WTC11 (cell line): ENCODE data around the gene SWAP70. TPM values are rescaled to one million over a fixed set of nuclear protein-coding genes. Genes with fewer than 3 reads are reported as not detected.

Experiments
- ATAC-seq: fragments of 200-7000 bp; cut with Tn5 transposase; 2 replicates; pipeline ENCODE4 v1.10.0; 2021; ENCODE audit warnings: mild to moderate bottlenecking, moderate library complexity
- CTCF ChIA-PET: fragments of 300-600 bp; sonication (Branson Sonifier 250); formaldehyde crosslinking; loops from one replicate; lab custom pipeline; 2021; ENCODE audit warnings: antibody characterized with exemption; lab: Charles Lee
- POLR2A ChIA-PET: fragments of 350-600 bp; sonication (Branson Sonifier 250); formaldehyde crosslinking; loops from one replicate; lab custom pipeline; 2021; ENCODE audit warnings: antibody characterized with exemption; lab: Charles Lee
- DNase-seq: peaks from one replicate; pipeline ENCODE4 v3.0.0; 2021; ENCODE audit warnings: low spot score
- H3K27ac Mint-ChIP-seq: 2 replicates; pipeline ENCODE4 v1.8.0; 2021; ENCODE audit warnings: mixed read lengths
- H3K27me3 Mint-ChIP-seq: 2 replicates; pipeline ENCODE4 v1.8.0; 2021; ENCODE audit warnings: low read depth, mild to moderate bottlenecking, moderate library complexity, mixed read lengths
- H3K36me3 Mint-ChIP-seq: 2 replicates; pipeline ENCODE4 v1.8.0; 2021; ENCODE audit warnings: mixed read lengths
- H3K4me1 Mint-ChIP-seq: 2 replicates; pipeline ENCODE4 v1.8.0; 2022; ENCODE audit warnings: mixed read lengths
- H3K4me3 Mint-ChIP-seq: 2 replicates; pipeline ENCODE4 v1.8.0; 2021; ENCODE audit warnings: mild to moderate bottlenecking, moderate library complexity, mixed read lengths
- H3K9me3 Mint-ChIP-seq: 2 replicates; pipeline ENCODE4 v1.8.0; 2021; ENCODE audit warnings: mixed read lengths
- ATF1 ChIP-seq: sonication (generic); formaldehyde crosslinking; IDR thresholded peaks from 2 replicates; pipeline ENCODE4 v1.8.1; 2023; ENCODE audit warnings: mild to moderate bottlenecking, moderate library complexity, missing genetic modification reagents
- ATF3 ChIP-seq: sonication (generic); formaldehyde crosslinking; conservative IDR thresholded peaks from 2 replicates; pipeline ENCODE4 v1.8.1; 2022; ENCODE audit warnings: mild to moderate bottlenecking, missing genetic modification reagents
- E2F4 ChIP-seq: sonication (generic); formaldehyde crosslinking; IDR thresholded peaks from 2 replicates; pipeline ENCODE4 v1.8.1; 2022; ENCODE audit warnings: low read depth, mild to moderate bottlenecking, moderate library complexity, missing genetic modification reagents, borderline replicate concordance
- EMX1 ChIP-seq: fragments of 250-450 bp; sonication (Bioruptor Pico); IDR thresholded peaks from 2 replicates; pipeline ENCODE4 v1.8.0; 2021; ENCODE audit warnings: mild to moderate bottlenecking
- ERG ChIP-seq: fragments of 250-450 bp; sonication (Bioruptor Pico); IDR thresholded peaks from 2 replicates; pipeline ENCODE4 v1.8.0; 2021; ENCODE audit warnings: mild to moderate bottlenecking
- FOXK1 ChIP-seq: sonication (generic); formaldehyde crosslinking; IDR thresholded peaks from 2 replicates; pipeline ENCODE4 v1.8.0; 2022; ENCODE audit warnings: mild to moderate bottlenecking, moderate library complexity, missing genetic modification reagents
- GABPB1 ChIP-seq: sonication (generic); formaldehyde crosslinking; IDR thresholded peaks from 2 replicates; pipeline ENCODE4 v1.8.1; 2023; ENCODE audit warnings: mild to moderate bottlenecking, missing genetic modification reagents
- HMGA2 ChIP-seq: fragments of 250-450 bp; sonication (Bioruptor Pico); IDR thresholded peaks from 2 replicates; pipeline ENCODE4 v1.4.0; 2021; ENCODE audit warnings: mild to moderate bottlenecking, moderate library complexity
- KAT7 ChIP-seq: sonication (generic); formaldehyde crosslinking; IDR thresholded peaks from 2 replicates; pipeline ENCODE4 v1.8.1; 2023; ENCODE audit warnings: missing genetic modification reagents, mild to moderate bottlenecking, borderline replicate concordance
- NFE2L1 ChIP-seq: sonication (generic); formaldehyde crosslinking; IDR thresholded peaks from 2 replicates; pipeline ENCODE4 v1.8.1; 2023; ENCODE audit warnings: missing genetic modification reagents
- NR3C1 ChIP-seq: sonication (generic); formaldehyde crosslinking; conservative IDR thresholded peaks from 2 replicates; pipeline ENCODE4 v1.8.1; 2023; ENCODE audit warnings: low read depth, mild to moderate bottlenecking, missing genetic modification reagents
- OVOL2 ChIP-seq: fragments of 250-450 bp; sonication (Bioruptor Pico); IDR thresholded peaks from 2 replicates; pipeline ENCODE4 v1.9.0; 2021; ENCODE audit warnings: mild to moderate bottlenecking, borderline replicate concordance
- SP1 ChIP-seq: sonication (generic); formaldehyde crosslinking; conservative IDR thresholded peaks from 2 replicates; pipeline ENCODE4 v1.8.1; 2022; ENCODE audit warnings: missing genetic modification reagents
- TEAD1 ChIP-seq: sonication (generic); formaldehyde crosslinking; IDR thresholded peaks from 2 replicates; pipeline ENCODE4 v1.8.0; 2022; ENCODE audit warnings: mild to moderate bottlenecking, missing genetic modification reagents
- ZNF138 ChIP-seq: sonication (generic); formaldehyde crosslinking; conservative IDR thresholded peaks from 2 replicates; pipeline ENCODE4 v1.8.1; 2022; ENCODE audit warnings: mild to moderate bottlenecking, moderate library complexity, missing genetic modification reagents
- ZNF219 ChIP-seq: sonication (generic); formaldehyde crosslinking; IDR thresholded peaks from 2 replicates; pipeline ENCODE4 v1.8.0; 2023; ENCODE audit warnings: missing genetic modification reagents, mild to moderate bottlenecking, borderline replicate concordance
- ZNF232 ChIP-seq: sonication (generic); formaldehyde crosslinking; IDR thresholded peaks from 2 replicates; pipeline ENCODE4 v1.8.0; 2022; ENCODE audit warnings: mild to moderate bottlenecking, missing genetic modification reagents
- ZNF263 ChIP-seq: sonication (generic); formaldehyde crosslinking; IDR thresholded peaks from 2 replicates; pipeline ENCODE4 v1.8.1; 2022; ENCODE audit warnings: low read depth, mild to moderate bottlenecking, moderate library complexity, missing genetic modification reagents
- total RNA-seq: library from RNA; stranded (reverse); gene quantifications from 3 replicates; pipeline ENCODE4 v1.2.3, GENCODE V29; 2021

Gene SWAP70
- total RNA-seq, 1 experiment from 2014 or later, result 24.1 TPM

GRCh38 chr11:9754010-9754471, 90.2 kb downstream of the SWAP70 start:
- POLR2A ChIA-PET, result no interaction called here
- no peak overlapping the region for H3K4me3 Mint-ChIP-seq
- no peaks in the 10 kb centered on the region for H3K9me3 Mint-ChIP-seq
- H3K27ac Mint-ChIP-seq, result peak overlapping the region; percentile 70; the same call in 1 of the 2 replicates
- CTCF ChIA-PET, result interaction anchor here (0.5 to 1.5 kb wide), 6 partner anchors 108 to 550 kb away, joined by 3 to 6 read pairs (median 4); partner anchors contain the start of gene ADM
- 0 out of 2 replicates have a peak, but pooled peaks cover 2% of the 10 kb centered on the region for H3K27me3 Mint-ChIP-seq
- peaks cover 22% of the 10 kb centered on the region for H3K36me3 Mint-ChIP-seq
- ATAC-seq (no peak), DNase-seq (no peak)
- TF ChIP-seq ZNF232 (CRISPR knock-in tag) (no peak), FOXK1 (CRISPR knock-in tag) (no peak)
- H3K4me1 Mint-ChIP-seq, result peaks cover 35% of the 10 kb centered on the region

- CTCF ChIA-PET, result interaction anchor here (0.6 to 2.5 kb wide), 4 partner anchors 41 to 552 kb away, joined by 3 to 11 read pairs (median 4); no protein-coding TSS in a partner anchor
- DNase-seq (no peak), ATAC-seq (no peak)
- H3K4me3 Mint-ChIP-seq, result no peak overlapping the region
- H3K36me3 Mint-ChIP-seq, result peaks cover 12% of the 10 kb centered on the region
- peaks cover 39% of the 10 kb centered on the region for H3K4me1 Mint-ChIP-seq
- 0 out of 2 replicates have a peak, but pooled peaks cover 3% of the 10 kb centered on the region for H3K27me3 Mint-ChIP-seq
- no peak for TF ChIP-seq GABPB1 (CRISPR knock-in tag)
- no peak for TF ChIP-seq HMGA2 (CRISPR knock-in tag)
- no peak for TF ChIP-seq E2F4
- TF ChIP-seq KAT7 (CRISPR knock-in tag), result no peak
- no peak for TF ChIP-seq ZNF263
- TF ChIP-seq NR3C1, result no peak
- no peak for TF ChIP-seq EMX1 (CRISPR knock-in tag)
- no peak for TF ChIP-seq NFE2L1 (CRISPR knock-in tag)
- TF ChIP-seq ERG (CRISPR knock-in tag), result no peak
- no peak for TF ChIP-seq ZNF232 (CRISPR knock-in tag)
- TF ChIP-seq SP1, result no peak
- TF ChIP-seq, all 79 proteins: peak for 0
- Mint-ChIP-seq H3K9me3 (no peaks in the 10 kb centered on the region), H3K27ac (peak overlapping the region; percentile 18; the same call in 1 of the 2 replicates)
- POLR2A ChIA-PET, result no interaction called here
Measured at GRCh38 chr11:9755561-9756185, 91.8 kb downstream of the SWAP70 start.

GRCh38 chr11:9756461-9756860, 92.6 kb downstream of the SWAP70 start:
- POLR2A ChIA-PET, result no interaction called here
- Mint-ChIP-seq H3K4me1 (peaks cover 41% of the 10 kb centered on the region), H3K4me3 (no peak overlapping the region), H3K27me3 (0 out of 2 replicates have a peak, but pooled peaks cover 3% of the 10 kb centered on the region), H3K36me3 (peaks cover 10% of the 10 kb centered on the region; the same call in 1 of the 2 replicates), H3K9me3 (no peaks in the 10 kb centered on the region)
- TF ChIP-seq ZNF219 (CRISPR knock-in tag) (no peak), KAT7 (CRISPR knock-in tag) (no peak), ZNF138 (CRISPR knock-in tag) (no peak), TEAD1 (CRISPR knock-in tag) (no peak), ATF1 (CRISPR knock-in tag) (no peak), ATF3 (no peak), HMGA2 (CRISPR knock-in tag) (no peak), OVOL2 (CRISPR knock-in tag) (no peak)
- TF ChIP-seq, all 79 proteins: peak for 0
- CTCF ChIA-PET, result interaction anchor here (1.0 to 3.2 kb wide), 3 partner anchors 8 to 551 kb away, joined by 3 to 23 read pairs (median 11); no protein-coding TSS in a partner anchor
- no peak overlapping the region for H3K27ac Mint-ChIP-seq
- no peak for ATAC-seq
- no peak for DNase-seq
